ENCODE measurements around the gene RPS15A. TPM values are rescaled to one million over a fixed set of nuclear protein-coding genes. Genes with fewer than 3 reads are reported as not detected.
"Not testable (repeated sequence)": the region's sequence is repeated elsewhere in the genome, so short reads cannot be mapped to it uniquely, and the experiment has no call there.

Gene RPS15A
- total RNA-seq, 4 donors from 2014 or later, result 356 to 2,439 (median 1,496) TPM

GRCh38 chr16:18782697-18783429 is 7.3 kb downstream of the RPS15A start:
- H3K27ac ChIP-seq (replicated peaks in 1 of 4), result no peak overlapping the region
- 88% methylated on average over 8 of the region's 8 CpGs for WGBS
- no peaks in the 10 kb centered on the region for H3K27me3 ChIP-seq
- intact Hi-C loops (cut with DNase I), result no loop called here
- peaks cover 30 to 47% (median 45%) of the 10 kb centered on the region in 4 donors for H3K4me1 ChIP-seq
- H3K9me3 ChIP-seq, result no peaks in the 10 kb centered on the region
- peaks cover 33 to 60% (median 52%) of the 10 kb centered on the region in 4 donors for H3K36me3 ChIP-seq
- no peak overlapping the region for H3K4me3 ChIP-seq
- no peak for TF ChIP-seq POLR2AphosphoS5 (IDR thresholded peaks at IDR 0.05)
- TF ChIP-seq POLR2A (IDR thresholded peaks at IDR 0.05; ENCODE audit: low read depth), result no peak
- no peak for DNase-seq (ENCODE audit: extremely low spot score)

GRCh38 chr16:18781232-18781631 is 8.9 kb downstream of the RPS15A start:
- H3K9me3 ChIP-seq; H3K27me3 ChIP-seq; intact Hi-C loops (cut with DNase I); H3K4me3 ChIP-seq; H3K27ac ChIP-seq (replicated peaks in 1 of 4); DNase-seq (ENCODE audit: extremely low spot score): not testable (repeated sequence)
- Histone ChIP-seq H3K36me3 (peaks cover 23 to 44% (median 36%) of the 10 kb centered on the region in 4 donors), H3K4me1 (peaks cover 15 to 30% (median 28%) of the 10 kb centered on the region in 4 donors)
- no CpG with 5 or more reads among the region's 6 CpGs for WGBS

- WGBS, result 49% methylated on average over 6 of the region's 8 CpGs
- Histone ChIP-seq H3K27ac (replicated peaks in 1 of 4) (peak overlapping the region in 1 of 4 donors; percentile 46), H3K4me1 (peaks cover 8 to 23% (median 22%) of the 10 kb centered on the region in 4 donors), H3K36me3 (peaks cover 18 to 37% (median 30%) of the 10 kb centered on the region in 4 donors)
- DNase-seq (ENCODE audit: extremely low spot score); H3K9me3 ChIP-seq; intact Hi-C loops (cut with DNase I); H3K4me3 ChIP-seq; H3K27me3 ChIP-seq: not testable (repeated sequence)
These were observed 9.6 kb downstream of the RPS15A start for GRCh38 chr16:18780460-18781026.

GRCh38 chr16:18777664-18778063 is 12.5 kb downstream of the RPS15A start:
- intact Hi-C loops (cut with DNase I), result not testable (repeated sequence)
- 100% methylated on average over 1 of the region's 1 CpG for WGBS

GRCh38 chr16:18776334-18776733 is 13.8 kb downstream of the RPS15A start:
- H3K4me3 ChIP-seq; H3K9me3 ChIP-seq; DNase-seq (ENCODE audit: extremely low spot score); H3K27ac ChIP-seq (replicated peaks in 1 of 4); H3K4me1 ChIP-seq; H3K27me3 ChIP-seq; H3K36me3 ChIP-seq; intact Hi-C loops (cut with DNase I): not testable (repeated sequence)
- WGBS, result 75% methylated on average over 5 of the region's 5 CpGs

More at GRCh38 chr16:18777664-18778063, 12.5 kb downstream of the RPS15A start:
- not testable (repeated sequence) for H3K9me3 ChIP-seq; H3K36me3 ChIP-seq; H3K4me3 ChIP-seq; H3K27ac ChIP-seq (replicated peaks in 1 of 4); DNase-seq (ENCODE audit: extremely low spot score); H3K27me3 ChIP-seq; H3K4me1 ChIP-seq

GRCh38 chr16:18774651-18775050 is 15.5 kb downstream of the RPS15A start:
- H3K27ac ChIP-seq (replicated peaks in 1 of 4); H3K4me1 ChIP-seq; H3K27me3 ChIP-seq; DNase-seq (ENCODE audit: extremely low spot score); H3K9me3 ChIP-seq; intact Hi-C loops (cut with DNase I); H3K4me3 ChIP-seq; H3K36me3 ChIP-seq: not testable (repeated sequence)
- WGBS, result 98% methylated on average over 4 of the region's 4 CpGs

- intact Hi-C loops (cut with DNase I); H3K4me3 ChIP-seq; DNase-seq (ENCODE audit: extremely low spot score); H3K36me3 ChIP-seq; H3K9me3 ChIP-seq; H3K27ac ChIP-seq (replicated peaks in 1 of 4); H3K27me3 ChIP-seq; H3K4me1 ChIP-seq: not testable (repeated sequence)
- 77% methylated on average over 7 of the region's 7 CpGs for WGBS
These were observed 18.0 kb downstream of the RPS15A start for GRCh38 chr16:18772171-18772570.

GRCh38 chr16:18770336-18770962 is 19.7 kb downstream of the RPS15A start:
- H3K4me1 ChIP-seq; H3K9me3 ChIP-seq; H3K27ac ChIP-seq (replicated peaks in 1 of 4); H3K27me3 ChIP-seq; intact Hi-C loops (cut with DNase I); H3K36me3 ChIP-seq; DNase-seq (ENCODE audit: extremely low spot score); H3K4me3 ChIP-seq: not testable (repeated sequence)
- 95% methylated on average over 11 of the region's 11 CpGs for WGBS

GRCh38 chr16:18767217-18767616 is 22.9 kb downstream of the RPS15A start:
- H3K36me3 ChIP-seq; intact Hi-C loops (cut with DNase I); H3K27ac ChIP-seq (replicated peaks in 1 of 4); DNase-seq (ENCODE audit: extremely low spot score); H3K4me3 ChIP-seq; H3K9me3 ChIP-seq; H3K4me1 ChIP-seq; H3K27me3 ChIP-seq: not testable (repeated sequence)
- WGBS, result 71% methylated on average over 4 of the region's 7 CpGs

- H3K27ac ChIP-seq (replicated peaks in 1 of 4); H3K36me3 ChIP-seq; H3K4me1 ChIP-seq; H3K4me3 ChIP-seq; H3K27me3 ChIP-seq; DNase-seq (ENCODE audit: extremely low spot score); intact Hi-C loops (cut with DNase I); H3K9me3 ChIP-seq: not testable (repeated sequence)
- WGBS, result 63% methylated on average over 3 of the region's 5 CpGs
These were observed 27.4 kb downstream of the RPS15A start for GRCh38 chr16:18762713-18763112.

Data from esophagus muscularis mucosa (tissue), 4 donors.